SJSA1 (cell line): ENCODE measurements around the gene SLIT3. TPM values are rescaled to one million over a fixed set of nuclear protein-coding genes. Genes with fewer than 3 reads are reported as not detected.
A peak's percentile ranks its signal among the peaks of the same experiment; 100 is the strongest.

Experiments
- DNase-seq, 2 experiments: peaks; one replicate each; pipeline ENCODE4 v3.0.0-alpha.2; 2015 to 2020; ENCODE audit warnings: low spot score in 2 of 2, low read depth in 1 of 2
- H3K27ac ChIP-seq: fragments of 250-450 bp; sonication (Bioruptor Pico); 2 replicates; pipeline ENCODE4 v1.5.1; 2020; ENCODE audit warnings: mild to moderate bottlenecking, moderate library complexity
- H3K27me3 ChIP-seq: fragments of 250-450 bp; sonication (Bioruptor Pico); replicated peaks from 2 replicates; pipeline ENCODE4 v1.5.1; 2020; ENCODE audit warnings: mild to moderate bottlenecking, moderate library complexity
- H3K36me3 ChIP-seq: fragments of 250-450 bp; sonication (Bioruptor Pico); 2 replicates; pipeline ENCODE4 v1.5.1; 2020; ENCODE audit warnings: mild to moderate bottlenecking
- H3K4me1 ChIP-seq: fragments of 250-450 bp; sonication (Bioruptor Pico); replicated peaks from 2 replicates; pipeline ENCODE4 v1.6.1; 2021; ENCODE audit warnings: mild to moderate bottlenecking
- H3K4me3 ChIP-seq: fragments of 250-450 bp; sonication (Bioruptor Pico); 2 replicates; pipeline ENCODE4 v1.5.1; 2020; ENCODE audit warnings: mild to moderate bottlenecking
- H3K9me3 ChIP-seq: fragments of 250-450 bp; sonication (Bioruptor Pico); replicated peaks from 2 replicates; pipeline ENCODE4 v1.5.1; 2020; ENCODE audit warnings: mild to moderate bottlenecking
- total RNA-seq: library from RNA; depleted of rRNA; stranded (reverse); fragments of >200 nt; shearing (Covaris generic); gene quantifications from 2 replicates; pipeline ENCODE4 v1.2.3, GENCODE V29; 2014

Gene SLIT3
- total RNA-seq, 1 experiment from 2014 or later: 19.0 TPM

- Histone ChIP-seq H3K9me3 (no peaks in the 10 kb centered on the region), H3K27me3 (no peaks in the 10 kb centered on the region), H3K27ac (no peak overlapping the region), H3K4me3 (no peak overlapping the region), H3K36me3 (no peaks in the 10 kb centered on the region; the same call in 1 of the 2 replicates), H3K4me1 (peaks cover 10% of the 10 kb centered on the region)
- DNase-seq: no peak
These were observed 52.4 kb downstream of the SLIT3 start for GRCh38 chr5:169248550-169248949.

- no peak for DNase-seq
- Histone ChIP-seq H3K27ac (no peak overlapping the region), H3K9me3 (no peaks in the 10 kb centered on the region), H3K36me3 (no peaks in the 10 kb centered on the region), H3K4me1 (peaks cover 4% of the 10 kb centered on the region; the same call in 1 of the 2 replicates), H3K27me3 (no peaks in the 10 kb centered on the region), H3K4me3 (no peak overlapping the region)
These were observed 56.1 kb downstream of the SLIT3 start for GRCh38 chr5:169244812-169245211.

GRCh38 chr5:169243651-169244422, 57.1 kb downstream of the SLIT3 start:
- no peak overlapping the region for H3K4me3 ChIP-seq
- DNase-seq: no peak
- no peaks in the 10 kb centered on the region for H3K27me3 ChIP-seq
- H3K4me1 ChIP-seq: peaks cover 1% of the 10 kb centered on the region; the same call in 1 of the 2 replicates
- H3K27ac ChIP-seq: no peak overlapping the region
- no peaks in the 10 kb centered on the region for H3K36me3 ChIP-seq
- no peaks in the 10 kb centered on the region for H3K9me3 ChIP-seq

- no peaks in the 10 kb centered on the region for H3K4me1 ChIP-seq
- H3K4me3 ChIP-seq: no peak overlapping the region
- H3K36me3 ChIP-seq: no peaks in the 10 kb centered on the region
- no peaks in the 10 kb centered on the region for H3K27me3 ChIP-seq
- no peak for DNase-seq
- no peaks in the 10 kb centered on the region for H3K9me3 ChIP-seq
- H3K27ac ChIP-seq: no peak overlapping the region
These were observed 58.1 kb downstream of the SLIT3 start for GRCh38 chr5:169242849-169243186.

GRCh38 chr5:169242175-169242848, 58.6 kb downstream of the SLIT3 start:
- Histone ChIP-seq H3K27ac (no peak overlapping the region), H3K4me3 (no peak overlapping the region), H3K27me3 (no peaks in the 10 kb centered on the region), H3K4me1 (no peaks in the 10 kb centered on the region), H3K36me3 (no peaks in the 10 kb centered on the region), H3K9me3 (no peaks in the 10 kb centered on the region)
- no peak for DNase-seq

- Histone ChIP-seq H3K4me3 (no peak overlapping the region), H3K27me3 (no peaks in the 10 kb centered on the region), H3K36me3 (no peaks in the 10 kb centered on the region), H3K27ac (no peak overlapping the region), H3K4me1 (no peaks in the 10 kb centered on the region), H3K9me3 (no peaks in the 10 kb centered on the region)
- DNase-seq: no peak
These were observed 71.5 kb downstream of the SLIT3 start for GRCh38 chr5:169229342-169229892.

GRCh38 chr5:169226895-169227294, 74.0 kb downstream of the SLIT3 start:
- no peak for DNase-seq
- Histone ChIP-seq H3K4me1 (no peaks in the 10 kb centered on the region), H3K27me3 (no peaks in the 10 kb centered on the region), H3K36me3 (no peaks in the 10 kb centered on the region), H3K27ac (no peak overlapping the region), H3K4me3 (no peak overlapping the region), H3K9me3 (no peaks in the 10 kb centered on the region)

- no peaks in the 10 kb centered on the region for H3K36me3 ChIP-seq
- no peaks in the 10 kb centered on the region for H3K27me3 ChIP-seq
- no peaks in the 10 kb centered on the region for H3K9me3 ChIP-seq
- DNase-seq: no peak
- no peak overlapping the region for H3K27ac ChIP-seq
- no peak overlapping the region for H3K4me3 ChIP-seq
- H3K4me1 ChIP-seq: no peaks in the 10 kb centered on the region
These were observed 75.0 kb downstream of the SLIT3 start for GRCh38 chr5:169225830-169226356.

- Histone ChIP-seq H3K36me3 (no peaks in the 10 kb centered on the region), H3K27ac (no peak overlapping the region), H3K4me3 (no peak overlapping the region), H3K9me3 (no peaks in the 10 kb centered on the region), H3K27me3 (no peaks in the 10 kb centered on the region), H3K4me1 (peaks cover 14% of the 10 kb centered on the region)
- DNase-seq: no peak
These were observed 77.4 kb downstream of the SLIT3 start for GRCh38 chr5:169223595-169223953.

- no peaks in the 10 kb centered on the region for H3K27me3 ChIP-seq
- no peaks in the 10 kb centered on the region for H3K9me3 ChIP-seq
- no peaks in the 10 kb centered on the region for H3K36me3 ChIP-seq
- no peak overlapping the region for H3K27ac ChIP-seq
- DNase-seq: no peak
- peaks cover 17% of the 10 kb centered on the region for H3K4me1 ChIP-seq
- no peak overlapping the region for H3K4me3 ChIP-seq
These were observed 77.9 kb downstream of the SLIT3 start for GRCh38 chr5:169222934-169223594.

GRCh38 chr5:169221519-169221918, 79.4 kb downstream of the SLIT3 start:
- DNase-seq: no peak
- Histone ChIP-seq H3K9me3 (no peaks in the 10 kb centered on the region), H3K36me3 (no peaks in the 10 kb centered on the region), H3K27me3 (no peaks in the 10 kb centered on the region), H3K27ac (no peak overlapping the region), H3K4me3 (no peak overlapping the region), H3K4me1 (peaks cover 24% of the 10 kb centered on the region)

GRCh38 chr5:169219961-169220360, 81.0 kb downstream of the SLIT3 start:
- peaks cover 24% of the 10 kb centered on the region for H3K4me1 ChIP-seq
- no peak for DNase-seq
- H3K36me3 ChIP-seq: no peaks in the 10 kb centered on the region
- no peak overlapping the region for H3K27ac ChIP-seq
- no peaks in the 10 kb centered on the region for H3K9me3 ChIP-seq
- no peaks in the 10 kb centered on the region for H3K27me3 ChIP-seq
- H3K4me3 ChIP-seq: no peak overlapping the region

- H3K27ac ChIP-seq: no peak overlapping the region
These were observed 81.6 kb downstream of the SLIT3 start for GRCh38 chr5:169219351-169219750.

GRCh38 chr5:169218861-169219260, 82.1 kb downstream of the SLIT3 start:
- Histone ChIP-seq H3K27me3 (no peaks in the 10 kb centered on the region), H3K9me3 (no peaks in the 10 kb centered on the region), H3K4me1 (peaks cover 29% of the 10 kb centered on the region), H3K36me3 (no peaks in the 10 kb centered on the region), H3K4me3 (no peak overlapping the region), H3K27ac (no peak overlapping the region)
- peak; percentile 60 to 64 for DNase-seq

More at GRCh38 chr5:169219351-169219750, 81.6 kb downstream of the SLIT3 start:
- no peaks in the 10 kb centered on the region for H3K27me3 ChIP-seq
- no peak overlapping the region for H3K4me3 ChIP-seq
- DNase-seq: no peak
- peaks cover 24% of the 10 kb centered on the region for H3K4me1 ChIP-seq
- H3K36me3 ChIP-seq: no peaks in the 10 kb centered on the region
- H3K9me3 ChIP-seq: no peaks in the 10 kb centered on the region
